HG03108 (cell line): Measurements from ENCODE around the gene KRT9.
"Not testable (repeated sequence)": the region's sequence is repeated elsewhere in the genome, so short reads cannot be mapped to it uniquely, and the experiment has no call there.

ENCODE experiments used
- ATAC-seq: cut with Tn5 transposase; IDR thresholded peaks from one replicate; pipeline ENCODE4 v1.9.1; 2021; ENCODE audit warnings: moderate library complexity; ENCODE audit not compliant: unreplicated experiment

The KRT9 gene

DNA sequence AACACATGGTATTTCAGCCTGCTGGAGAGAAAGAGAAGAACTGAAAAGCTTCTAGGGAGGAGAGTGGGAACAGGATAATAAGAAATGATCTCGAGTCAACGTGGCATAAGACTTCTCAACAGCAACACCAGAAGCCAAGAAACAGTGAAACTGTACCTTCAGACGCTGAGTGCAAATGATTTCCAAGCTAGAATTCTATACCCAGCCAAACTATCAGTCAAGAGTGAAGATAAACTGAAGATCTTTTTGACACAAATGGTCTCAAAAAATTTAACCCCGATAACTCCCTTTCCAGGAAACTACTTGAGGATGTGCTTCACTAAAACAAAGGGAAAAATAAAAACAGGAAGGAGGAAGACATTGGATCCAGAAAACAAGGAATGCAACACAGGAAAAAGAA, 35.1 kb upstream of the KRT9 start:
- not testable (repeated sequence) for ATAC-seq

GRCh38 chr17:41602524-41602923, 30.7 kb upstream of the KRT9 start:
- ATAC-seq = no peak

GRCh38 chr17:41600318-41600717, 28.5 kb upstream of the KRT9 start:
- no peak for ATAC-seq

- ATAC-seq = no peak
These were observed 27.8 kb upstream of the KRT9 start for GRCh38 chr17:41599680-41600079.

- ATAC-seq = no peak
These were observed 23.7 kb upstream of the KRT9 start for GRCh38 chr17:41595585-41595984.

DNA sequence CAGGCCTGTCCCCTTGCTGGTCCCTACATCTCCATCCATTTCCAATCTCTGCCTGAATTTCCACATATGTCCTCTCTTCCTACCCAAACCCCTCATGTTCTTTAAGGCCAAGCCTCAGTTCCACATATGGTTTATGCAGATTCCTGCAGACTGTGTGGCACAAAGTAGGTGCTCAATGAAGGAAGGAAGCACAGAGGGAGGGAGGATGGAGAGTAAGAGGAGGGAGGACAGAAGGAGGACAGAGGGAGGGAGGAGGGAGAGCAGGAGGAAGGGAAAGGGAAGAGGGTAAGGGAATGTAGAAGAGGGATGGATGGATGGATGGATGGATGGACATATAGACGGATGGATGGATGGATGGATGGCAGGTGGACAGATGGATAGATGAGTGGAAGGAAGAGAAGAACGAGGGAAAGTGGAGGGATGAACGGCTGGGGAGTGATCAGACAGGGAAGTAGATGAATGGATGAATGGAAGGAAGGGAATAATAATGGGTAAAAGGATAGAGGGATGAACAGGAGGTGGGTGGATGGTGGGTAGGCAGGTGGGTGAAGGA, 22.6 kb upstream of the KRT9 start:
- no peak for ATAC-seq

GRCh38 chr17:41593306-41593981, 21.6 kb upstream of the KRT9 start:
- no peak for ATAC-seq

- ATAC-seq = no peak
These were observed 20.9 kb upstream of the KRT9 start for GRCh38 chr17:41592601-41593305.

- ATAC-seq = no peak
These were observed 17.4 kb upstream of the KRT9 start for GRCh38 chr17:41589301-41589700.

DNA sequence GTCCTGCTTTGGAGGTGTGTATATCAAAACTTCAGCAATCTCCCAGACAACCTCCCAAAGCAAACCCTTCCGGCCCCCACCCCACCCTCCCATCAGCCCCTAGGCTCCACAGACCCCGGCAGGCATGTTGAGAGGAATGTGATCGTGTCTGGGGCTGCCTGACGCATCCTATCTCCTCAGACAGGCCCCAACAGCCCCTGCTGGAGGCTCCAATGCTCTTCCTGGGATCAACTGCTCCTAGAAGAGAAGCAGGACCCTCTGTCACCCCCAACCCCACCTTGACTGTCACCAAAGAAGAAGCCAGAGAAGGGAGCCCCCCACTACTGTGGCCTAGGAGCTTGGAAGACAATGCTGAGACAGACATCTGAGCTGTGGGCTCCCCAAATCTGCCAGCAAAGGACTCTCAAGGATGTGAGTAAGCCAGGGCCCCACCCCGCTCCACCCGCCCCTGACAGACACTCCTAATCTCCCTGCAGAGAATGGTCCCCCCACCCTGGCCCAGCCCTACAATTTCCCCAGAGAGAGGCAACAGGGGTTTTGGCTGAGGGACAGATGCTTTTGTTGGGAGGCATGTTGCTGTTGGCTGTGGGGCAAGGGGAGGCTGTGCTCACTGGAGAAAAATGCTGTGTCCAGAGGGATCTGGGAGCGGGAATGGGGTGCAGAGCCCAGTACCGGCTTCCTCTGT, 16.4 kb upstream of the KRT9 start:
- ATAC-seq = no peak

- ATAC-seq = no peak
These were observed 15.1 kb upstream of the KRT9 start, which contains the start of gene KRT14 for GRCh38 chr17:41586863-41587495. KRT14 (minus strand) TSS chr17:41586895; CDS start chr17:41586834, 61 bp downstream.

DNA sequence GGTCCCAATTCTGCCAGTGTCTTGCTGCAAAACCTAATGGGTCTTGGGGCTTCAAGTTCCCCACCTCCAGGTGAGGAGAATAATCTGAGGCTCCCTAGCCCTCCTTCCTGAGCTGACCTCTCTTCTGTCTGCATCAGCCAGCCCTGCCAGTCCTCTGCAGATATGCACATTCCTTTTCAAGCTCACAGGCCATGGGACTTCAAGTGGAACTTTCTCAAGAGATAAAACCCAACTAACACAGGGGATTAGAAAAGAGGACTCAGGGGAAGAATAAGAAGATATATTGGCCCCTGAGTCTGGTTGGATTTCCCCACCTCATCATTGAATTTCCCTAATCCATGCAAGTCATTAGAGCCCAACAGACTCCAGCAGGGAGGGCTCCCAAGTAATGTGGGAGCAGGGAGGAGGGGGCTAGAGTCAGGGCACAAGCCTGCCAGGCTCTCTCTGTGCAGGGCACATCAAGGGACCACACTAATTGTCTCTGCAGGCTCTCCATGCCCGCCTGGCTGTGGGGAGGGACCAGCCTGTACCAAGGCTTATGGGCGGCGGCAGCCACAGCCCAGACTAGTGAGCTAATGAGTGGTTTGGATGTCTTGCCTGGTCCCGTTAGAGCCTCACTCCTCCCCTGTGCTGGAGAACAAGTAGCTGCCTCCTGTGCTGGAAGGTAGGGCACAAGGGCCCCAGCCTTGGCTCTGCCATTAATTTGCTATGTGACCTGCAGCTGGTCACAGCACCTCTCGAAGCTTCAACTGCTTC, 13.6 kb upstream of the KRT9 start:
- no peak for ATAC-seq

- not testable (repeated sequence) for ATAC-seq
These were observed 12.6 kb upstream of the KRT9 start for GRCh38 chr17:41584331-41584927.

DNA sequence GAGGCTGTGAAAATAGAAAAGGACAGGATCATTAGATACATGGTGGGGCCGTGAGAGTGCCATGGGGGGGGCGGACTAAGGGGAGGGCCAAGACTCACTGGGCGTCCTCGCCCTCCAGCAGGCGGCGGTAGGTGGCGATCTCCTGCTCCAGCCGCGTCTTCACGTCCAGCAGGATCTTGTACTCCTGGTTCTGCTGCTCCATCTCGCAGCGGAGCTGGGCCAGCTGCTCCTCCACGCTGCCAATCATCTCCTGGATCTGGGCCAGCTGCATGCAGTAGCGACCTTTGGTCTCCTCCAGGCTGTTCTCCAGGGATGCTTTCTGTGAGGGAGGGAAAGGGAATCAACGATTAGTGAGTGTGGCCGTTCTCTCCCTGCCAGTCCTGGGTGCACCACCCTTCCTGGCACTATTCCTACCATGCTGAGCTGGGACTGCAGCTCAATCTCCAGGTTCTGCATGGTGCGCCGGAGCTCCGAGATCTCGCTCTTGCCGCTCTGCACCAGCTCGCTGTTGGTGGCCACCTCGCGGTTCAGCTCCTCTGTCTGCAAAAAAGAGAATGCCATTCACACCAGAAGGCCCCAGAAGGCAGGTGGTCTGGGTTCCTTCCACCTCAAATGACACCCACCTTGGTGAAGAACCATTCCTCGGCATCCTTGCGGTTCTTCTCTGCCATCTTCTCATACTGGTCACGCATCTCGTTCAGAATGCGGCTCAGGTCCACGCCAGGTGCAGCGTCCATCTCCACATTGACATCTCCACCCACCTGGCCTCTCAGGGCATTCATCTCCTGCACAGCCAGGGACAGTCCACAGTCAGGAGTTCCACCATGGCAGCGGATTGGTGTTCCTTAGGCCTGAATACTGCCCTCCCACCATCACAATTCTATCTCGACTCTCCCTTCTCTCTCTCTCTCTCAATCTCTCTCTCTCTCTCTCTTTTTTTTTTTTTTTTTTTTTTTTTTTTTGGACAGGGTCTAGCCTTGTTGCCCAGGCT, 11.6 kb upstream of the KRT9 start:
- no peak for ATAC-seq

- not testable (repeated sequence) for ATAC-seq
These were observed 10.5 kb upstream of the KRT9 start for GRCh38 chr17:41582061-41582968.

DNA sequence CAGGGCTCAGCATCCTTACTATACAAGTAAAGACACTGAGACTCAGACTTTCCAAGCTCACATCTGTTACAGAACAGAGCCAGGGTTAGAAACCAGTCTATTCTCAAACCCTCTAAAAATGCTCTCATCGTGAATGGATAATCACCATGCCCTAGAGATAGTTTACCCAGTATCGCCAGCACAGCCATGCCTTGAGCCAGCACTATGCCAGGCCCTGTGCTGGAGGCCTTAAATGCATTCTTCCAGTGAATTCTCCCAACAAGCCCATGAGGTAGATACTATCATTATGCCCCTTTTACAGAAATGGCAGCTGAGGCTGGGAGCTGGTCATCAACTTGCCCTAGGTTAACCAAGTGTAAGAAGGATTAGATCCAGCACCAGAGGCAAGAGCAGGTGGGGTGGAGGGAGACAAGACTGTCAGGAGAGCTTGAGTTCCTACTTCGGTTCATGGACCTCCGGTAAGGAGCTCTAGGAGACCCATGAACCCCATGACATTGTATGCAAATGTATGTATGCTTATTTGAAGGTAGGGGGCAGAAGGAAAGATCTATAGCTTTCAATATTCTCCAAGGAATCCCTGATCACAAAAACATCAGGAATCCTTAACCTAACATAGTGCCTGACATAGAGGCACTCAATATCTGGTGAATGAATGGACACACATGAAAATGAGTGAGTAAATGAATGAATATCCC, 9.7 kb upstream of the KRT9 start:
- no peak for ATAC-seq

- no peak for ATAC-seq
These were observed 9.0 kb upstream of the KRT9 start for GRCh38 chr17:41580687-41581365.
